H1 (cell line): ENCODE data around the gene TNFAIP2. TPM values are rescaled to one million over a fixed set of nuclear protein-coding genes. Genes with fewer than 3 reads are reported as not detected.

Source experiments
- CTCF ChIA-PET: fragments of 300-600 bp; sonication (Branson Sonifier 250); formaldehyde crosslinking; loops from one replicate; lab custom pipeline; 2021; ENCODE audit not compliant: partially characterized antibody; lab: Charles Lee
- POLR2A ChIA-PET: fragments of 300-600 bp; sonication (Branson Sonifier 250); formaldehyde crosslinking; loops from one replicate; lab custom pipeline; 2021; ENCODE audit warnings: inconsistent platforms; ENCODE audit not compliant: partially characterized antibody; lab: Charles Lee
- DNase-seq, 2 experiments: peaks; one replicate each; pipeline versions ENCODE4 v3.0.0 to v3.0.0-alpha.2; 2010 to 2022; ENCODE audit warnings: low spot score in 2 of 2, low read depth in 1 of 2, mixed read lengths in 1 of 2
- FAIRE-seq: peaks from 2 replicates; lab custom pipeline; 2011; peaks lifted over from hg19 to GRCh38; lab: Jason Lieb, UNC
- H2AFZ ChIP-seq: 2 replicates; pipeline ENCODE4 v1.8.1; 2012; ENCODE audit warnings: low read length, inconsistent platforms
- H2AK5ac ChIP-seq: 2 replicates; pipeline ENCODE4 v1.6.1; 2013; ENCODE audit warnings: low read depth, low read length
- H2BK120ac ChIP-seq: replicated peaks from 2 replicates; pipeline ENCODE3; 2013; ENCODE audit warnings: low read depth, low read length, inconsistent platforms
- H2BK12ac ChIP-seq: 2 replicates; pipeline ENCODE4 v1.6.1; 2013; ENCODE audit warnings: low read depth, low read length
- H2BK15ac ChIP-seq: 2 replicates; pipeline ENCODE4 v1.6.1; 2013; ENCODE audit warnings: low read length
- H2BK20ac ChIP-seq: 2 replicates; pipeline ENCODE4 v1.6.1; 2013; ENCODE audit warnings: low read length
- H2BK5ac ChIP-seq: 2 replicates; pipeline ENCODE4 v1.6.1; 2013; ENCODE audit warnings: low read depth, low read length
- H3K14ac ChIP-seq: 2 replicates; pipeline ENCODE4 v1.6.1; 2013; ENCODE audit warnings: inconsistent platforms; ENCODE audit not compliant: insufficient read length
- H3K18ac ChIP-seq: 2 replicates; pipeline ENCODE4 v1.6.1; 2013; ENCODE audit warnings: low read length; ENCODE audit errors: extremely low read depth
- H3K23ac ChIP-seq: 2 replicates; pipeline ENCODE4 v1.6.1; 2013; ENCODE audit warnings: inconsistent platforms; ENCODE audit not compliant: insufficient read length
- H3K23me2 ChIP-seq: 2 replicates; pipeline ENCODE4 v1.6.1; 2013; ENCODE audit warnings: low read depth, low read length
- H3K27ac ChIP-seq: 2 replicates; pipeline ENCODE4 v1.6.1; 2011; ENCODE audit warnings: low read depth, low read length, inconsistent platforms
- H3K27me3 ChIP-seq, 4 experiments: replicated peaks in 1 of 4; 1 replicate in 1 of 4; 2 replicates in 3 of 4; pipeline versions ENCODE4 v1.6.1 to v1.8.1; 2011 to 2013; ENCODE audit warnings: low read length in 3 of 4, mild to moderate bottlenecking in 3 of 4, inconsistent platforms in 2 of 4, mixed read lengths in 2 of 4, moderate library complexity in 1 of 4; ENCODE audit not compliant: control insufficient read depth in 3 of 4, insufficient read depth in 3 of 4; ENCODE audit errors: extremely low read depth in 1 of 4
- H3K36me3 ChIP-seq, 4 experiments: 2 replicates each; pipeline versions ENCODE4 v1.6.1 to v1.8.1; 2011 to 2013; ENCODE audit warnings: mild to moderate bottlenecking in 4 of 4, low read length in 3 of 4, moderate library complexity in 2 of 4, control low read depth in 1 of 4, inconsistent platforms in 1 of 4; ENCODE audit not compliant: insufficient read depth in 4 of 4, control insufficient read depth in 2 of 4
- H3K4ac ChIP-seq: replicated peaks from 2 replicates; pipeline ENCODE3; 2013; ENCODE audit warnings: low read length, low read depth, mixed read lengths, inconsistent platforms; ENCODE audit not compliant: insufficient read length
- H3K4me1 ChIP-seq, 4 experiments: replicated peaks in 1 of 4; 1 replicate in 1 of 4; 2 replicates in 3 of 4; pipeline versions ENCODE4 v1.6.1 to v1.8.1; 2011 to 2013; ENCODE audit warnings: low read length in 3 of 4, inconsistent platforms in 2 of 4, mixed read lengths in 1 of 4; ENCODE audit not compliant: insufficient read depth in 4 of 4, control insufficient read depth in 3 of 4
- H3K4me2 ChIP-seq, 2 experiments: 2 replicates each; pipeline versions ENCODE4 v1.6.1 to v1.8.1; 2011 to 2013; ENCODE audit warnings: low read depth in 2 of 2, low read length in 2 of 2, control low read depth in 1 of 2, inconsistent platforms in 1 of 2, mild to moderate bottlenecking in 1 of 2; ENCODE audit not compliant: insufficient read depth in 1 of 2
- H3K4me3 ChIP-seq, 4 experiments: fragments of 200-600, 300-600 bp in 1 of 4; sonication (generic), shearing (Covaris generic), sonication (Bioruptor Twin) in 1 of 4; 2 replicates each; pipeline versions ENCODE4 v1.5.1 to v1.8.1; 2011 to 2016; ENCODE audit warnings: low read length in 4 of 4, low read depth in 3 of 4, control low read depth in 2 of 4, inconsistent platforms in 2 of 4, mild to moderate bottlenecking in 2 of 4, mixed read lengths in 1 of 4, moderate library complexity in 1 of 4; ENCODE audit not compliant: insufficient read depth in 2 of 4; ENCODE audit errors: extremely low read depth in 1 of 4
- H3K56ac ChIP-seq: replicated peaks from 2 replicates; pipeline ENCODE3; 2013; ENCODE audit warnings: low read depth, mild to moderate bottlenecking, mixed read lengths, low read length, inconsistent platforms; ENCODE audit not compliant: insufficient read length
- H3K79me1 ChIP-seq: 2 replicates; pipeline ENCODE4 v1.6.1; 2013; ENCODE audit warnings: low read depth, low read length, control low read depth
- H3K79me2 ChIP-seq, 2 experiments: 2 replicates each; pipeline versions ENCODE4 v1.6.1 to v1.8.1; 2012 to 2013; ENCODE audit warnings: low read length in 2 of 2, mild to moderate bottlenecking in 2 of 2, inconsistent platforms in 1 of 2; ENCODE audit not compliant: insufficient read depth in 2 of 2, control insufficient read depth in 1 of 2
- H3K9ac ChIP-seq, 4 experiments: replicated peaks in 1 of 4; 1 replicate in 1 of 4; 2 replicates in 3 of 4; pipeline versions ENCODE4 v1.6.1 to v1.8.1; 2011 to 2013; ENCODE audit warnings: low read depth in 3 of 4, low read length in 3 of 4, control low read depth in 2 of 4, mild to moderate bottlenecking in 2 of 4, moderate library complexity in 2 of 4, inconsistent platforms in 1 of 4; ENCODE audit errors: extremely low read depth in 1 of 4
- H3K9me3 ChIP-seq, 2 experiments: 2 replicates each; pipeline versions ENCODE4 v1.6.1 to v1.8.1; 2012 to 2013; ENCODE audit warnings: mild to moderate bottlenecking in 2 of 2, moderate library complexity in 2 of 2, control low read depth in 1 of 2, inconsistent platforms in 1 of 2, low read depth in 1 of 2, low read length in 1 of 2, mixed read lengths in 1 of 2; ENCODE audit not compliant: insufficient read depth in 2 of 2
- H4K20me1 ChIP-seq, 2 experiments: replicated peaks in 1 of 2; 2 replicates each; pipeline versions ENCODE3 to v1.8.1; 2011 to 2013; ENCODE audit warnings: inconsistent platforms in 2 of 2, low read length in 2 of 2, mild to moderate bottlenecking in 1 of 2; ENCODE audit not compliant: insufficient read depth in 2 of 2, control insufficient read depth in 1 of 2
- H4K5ac ChIP-seq: 2 replicates; pipeline ENCODE4 v1.6.1; 2013; ENCODE audit warnings: low read length, low read depth, mixed read lengths, inconsistent platforms; ENCODE audit not compliant: insufficient read length
- H4K8ac ChIP-seq: 2 replicates; pipeline ENCODE4 v1.8.0; 2013; ENCODE audit warnings: mild to moderate bottlenecking, moderate library complexity, low read length, inconsistent platforms; ENCODE audit not compliant: insufficient read depth; ENCODE audit errors: extremely low read depth
- H4K91ac ChIP-seq: replicated peaks from 2 replicates; pipeline ENCODE3; 2013; ENCODE audit warnings: low read length, mixed read lengths, inconsistent platforms; ENCODE audit not compliant: insufficient read length
- CEBPB ChIP-seq: IDR thresholded peaks from 2 replicates; pipeline ENCODE4 v1.6.1; 2012; ENCODE audit warnings: low read depth, low read length
- CHD1 ChIP-seq: IDR thresholded peaks from 2 replicates; pipeline ENCODE4 v1.6.1; 2012; ENCODE audit warnings: low read depth, low read length, improper control_type of control experiment
- CREB1 ChIP-seq: IDR thresholded peaks from 2 replicates; pipeline ENCODE4 v1.6.1; 2012; ENCODE audit warnings: inconsistent platforms
- HDAC2 ChIP-seq, 2 experiments: fragments of 300-600 bp in 1 of 2; sonication (generic) in 1 of 2; IDR thresholded peaks; 2 replicates each; pipeline ENCODE4 v1.6.1; 2011 to 2012; ENCODE audit warnings: low read depth in 2 of 2, low read length in 2 of 2, mild to moderate bottlenecking in 2 of 2, moderate library complexity in 2 of 2, borderline replicate concordance in 1 of 2, inconsistent platforms in 1 of 2
- HDAC6 ChIP-seq: IDR thresholded peaks from one replicate; pipeline ENCODE4 v1.7.1; 2012; ENCODE audit warnings: low read depth, mild to moderate bottlenecking, inconsistent platforms, low read length, moderate library complexity
- POU5F1 ChIP-seq: IDR thresholded peaks from 2 replicates; pipeline ENCODE4 v1.6.1; 2011; ENCODE audit warnings: low read depth, mild to moderate bottlenecking, low read length, moderate library complexity
- SP2 ChIP-seq: IDR thresholded peaks from 2 replicates; pipeline ENCODE4 v1.6.1; 2012; ENCODE audit warnings: mild to moderate bottlenecking, low read length, inconsistent platforms
- SP4 ChIP-seq: IDR thresholded peaks from 2 replicates; pipeline ENCODE4 v1.6.1; 2012; ENCODE audit warnings: low read length, inconsistent platforms
- TAF1 ChIP-seq: IDR thresholded peaks from 2 replicates; pipeline ENCODE4 v1.6.1; 2011; ENCODE audit warnings: mild to moderate bottlenecking, low read depth, low read length
- TEAD4 ChIP-seq: IDR thresholded peaks from 2 replicates; pipeline ENCODE4 v1.6.1; 2012; ENCODE audit warnings: low read depth, low read length, inconsistent platforms, mixed read lengths
- WGBS, 2 experiments: shearing (Covaris generic) in 1 of 2; methylation state at CpG; one replicate each; pipeline versions ENCODE4 v1.1.6 to v1.1.7; 2013 to 2015; ENCODE audit warnings: low lambda C conversion rate in 2 of 2, mixed read lengths in 2 of 2, inconsistent platforms in 1 of 2, low coverage in 1 of 2, missing lambda C conversion rate in 1 of 2; ENCODE audit not compliant: insufficient replicate concordance in 2 of 2, insufficient coverage in 1 of 2, insufficient read length in 1 of 2; ENCODE audit errors: extremely low coverage in 1 of 2, missing lambda C conversion rate in 1 of 2; 5-methylcytosine and 5-hydroxymethylcytosine counted together
- polyA plus RNA-seq, 7 experiments: library from polyadenylated mRNA; depleted of rRNA in 3 of 7; stranded (reverse) in 5 of 7; unstranded in 2 of 7; fragments of >200 nt in 5 of 7; fragments of 200-250 nt in 2 of 7; gene quantifications; 1 replicate in 5 of 7; 2 replicates in 1 of 7; 4 replicates in 1 of 7; pipeline versions ENCODE4 v1.2.1 to v1.2.3, GENCODE V29; 2011 to 2013; ENCODE audit warnings: missing spikeins in 2 of 7, mixed read lengths in 2 of 7
- total RNA-seq: library from RNA; stranded (reverse); fragmentation: NEBNext Ultra II Directional; extraction: Animal tissue kit (Norgen Biotek cat#: 25700); gene quantifications from 2 replicates; pipeline ENCODE4 v1.2.1, GENCODE V29; 2021
- TF ChIP-seq, protein P1 (sequence below), 3 experiments: IDR thresholded peaks; 1 replicate in 2 of 3; 2 replicates in 1 of 3; pipeline versions ENCODE4 v1.5.1 to v1.6.1; 2011; ENCODE audit warnings: low read length in 3 of 3, mild to moderate bottlenecking in 3 of 3, inconsistent platforms in 2 of 3, low read depth in 1 of 3, moderate library complexity in 1 of 3; ENCODE audit not compliant: insufficient read depth in 1 of 3; ENCODE audit errors: control extremely low read depth in 1 of 3

The TNFAIP2 gene
- total and polyA plus RNA-seq, 2 of the 8 experiments (the other 6 are each of a cell fraction or from before 2014, with no cell fraction given): 28.3 to 34.5 TPM

DNA sequence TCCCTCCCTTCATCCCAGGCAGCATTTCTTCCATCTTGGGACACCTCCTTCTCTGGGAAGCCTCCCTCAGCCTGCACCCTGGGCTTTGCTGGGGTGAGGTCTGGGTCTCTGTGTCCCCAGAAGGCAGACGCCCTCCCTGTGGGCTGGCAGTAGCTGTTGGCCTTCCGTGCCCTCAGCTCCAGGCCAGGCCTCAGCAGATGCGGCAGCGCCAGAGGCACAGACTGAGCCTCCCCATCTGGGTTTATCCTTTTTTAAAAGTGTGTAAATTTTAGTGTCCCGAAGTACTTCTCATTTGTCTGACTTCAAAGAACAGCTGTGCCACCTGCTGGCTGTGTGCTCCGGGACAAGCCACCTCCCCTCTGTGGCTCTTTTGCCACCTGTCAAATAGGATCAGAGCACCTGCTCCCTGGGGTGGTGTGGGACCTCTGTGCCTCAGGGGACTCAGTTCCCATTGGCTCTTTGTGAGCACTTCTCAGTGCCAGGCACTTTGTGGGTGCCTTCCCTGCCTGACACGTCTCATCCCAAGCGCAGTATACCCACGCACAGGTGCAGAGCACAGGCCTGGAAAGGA, 17.6 kb upstream of the TNFAIP2 start:
- Histone ChIP-seq H3K14ac (no peak overlapping the region), H3K27me3 (peaks cover 7 to 45% (median 34%) of the 10 kb centered on the region in 4 experiments), H2AK5ac (peak overlapping the region; percentile 65; the same call in 1 of the 2 replicates), H2AFZ (no peak overlapping the region), H2BK20ac (peak overlapping the region; percentile 53; the same call in 1 of the 2 replicates), H4K5ac (no peak overlapping the region), H3K9ac (no peak overlapping the region), H3K4me3 (no peak overlapping the region), H2BK120ac (no peak overlapping the region), H2BK12ac (peak overlapping the region; percentile 91; the same call in 1 of the 2 replicates), H3K79me2 (no peaks in the 10 kb centered on the region), H3K27ac (no peak overlapping the region), H3K4me2 (no peak overlapping the region; a peak in 1 of 4 replicates), H2BK5ac (peak overlapping the region; percentile 81; the same call in 1 of the 2 replicates), H2BK15ac (peak overlapping the region; percentile 90), H3K56ac (no peak overlapping the region), H3K23ac (no peak overlapping the region), H4K20me1 (peaks cover 0 to 3% of the 10 kb centered on the region in 2 experiments), H3K23me2 (peaks cover 3% of the 10 kb centered on the region; the same call in 1 of the 2 replicates), H3K18ac (no peak overlapping the region), H3K4ac (no peak overlapping the region), H3K36me3 (no peaks in the 10 kb centered on the region), H3K9me3 (no peaks in the 10 kb centered on the region), H3K4me1 (peaks cover 10 to 31% (median 25%) of the 10 kb centered on the region in 4 experiments), H4K8ac (no peak overlapping the region; the same call in 1 of the 2 replicates), H4K91ac (peak overlapping the region; percentile 95), H3K79me1 (no peaks in the 10 kb centered on the region)
- 80% methylated on average over 9 of the region's 9 CpGs; no CpG with 5 or more reads in 1 of the 2 experiments for WGBS, 2 experiments
- ChIA-PET CTCF (interaction anchor here (0.6 to 10.4 kb wide), 58 partner anchors 9 to 723 kb away, joined by 3 to 276 read pairs (median 6); partner anchors contain the start of genes EXOC3L4, LBHD2 and TNFAIP2), POLR2A (interaction anchor here (0.6 to 2.5 kb wide), 8 partner anchors 12 to 404 kb away, joined by 3 to 14 read pairs (median 4); partner anchors contain the start of gene EIF5)
- FAIRE-seq: no peak
- no peak for DNase-seq
- TF ChIP-seq TAF1 (no peak), CEBPB (no peak), SP2 (no peak), CREB1 (no peak), TEAD4 (no peak), SP4 (no peak), HDAC6 (no peak), HDAC2 (IDR thresholded peaks at IDR 0.05; ENCODE audit: borderline replicate concordance in 1 of 2, low read depth in 2 of 2, low read length in 2 of 2) (no peak), POU5F1 (no peak), CHD1 (no peak)
- TF ChIP-seq, protein P1, sequence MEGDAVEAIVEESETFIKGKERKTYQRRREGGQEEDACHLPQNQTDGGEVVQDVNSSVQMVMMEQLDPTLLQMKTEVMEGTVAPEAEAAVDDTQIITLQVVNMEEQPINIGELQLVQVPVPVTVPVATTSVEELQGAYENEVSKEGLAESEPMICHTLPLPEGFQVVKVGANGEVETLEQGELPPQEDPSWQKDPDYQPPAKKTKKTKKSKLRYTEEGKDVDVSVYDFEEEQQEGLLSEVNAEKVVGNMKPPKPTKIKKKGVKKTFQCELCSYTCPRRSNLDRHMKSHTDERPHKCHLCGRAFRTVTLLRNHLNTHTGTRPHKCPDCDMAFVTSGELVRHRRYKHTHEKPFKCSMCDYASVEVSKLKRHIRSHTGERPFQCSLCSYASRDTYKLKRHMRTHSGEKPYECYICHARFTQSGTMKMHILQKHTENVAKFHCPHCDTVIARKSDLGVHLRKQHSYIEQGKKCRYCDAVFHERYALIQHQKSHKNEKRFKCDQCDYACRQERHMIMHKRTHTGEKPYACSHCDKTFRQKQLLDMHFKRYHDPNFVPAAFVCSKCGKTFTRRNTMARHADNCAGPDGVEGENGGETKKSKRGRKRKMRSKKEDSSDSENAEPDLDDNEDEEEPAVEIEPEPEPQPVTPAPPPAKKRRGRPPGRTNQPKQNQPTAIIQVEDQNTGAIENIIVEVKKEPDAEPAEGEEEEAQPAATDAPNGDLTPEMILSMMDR (IDR thresholded peaks at IDR 0.05; ENCODE audit: control extremely low read depth in 1 of 3, insufficient read depth in 1 of 3, low read depth in 1 of 3, low read length in 3 of 3): no peak
